IMR-90 (cell line): ENCODE data around the gene DPRX. TPM values are rescaled to one million over a fixed set of nuclear protein-coding genes. Genes with fewer than 3 reads are reported as not detected.

ENCODE experiments used
- microRNA-seq, 2 experiments: library from miRNA; stranded (forward) in 1 of 2; unstranded in 1 of 2; fragments of 10-50 nt in 1 of 2; fragments of <30 nt in 1 of 2; gene quantifications in 1 of 2; microRNA quantifications in 1 of 2; one replicate each; pipeline versions ENCODE3 to v1.1.0; 2013 to 2020; ENCODE audit not compliant: insufficient read depth in 1 of 2, insufficient read length in 1 of 2, unreplicated experiment in 1 of 2
- polyA plus RNA-seq, 3 experiments: library from polyadenylated mRNA; depleted of rRNA; stranded (reverse); fragments of >200 nt; gene quantifications; 2 replicates each; pipeline ENCODE4 v1.2.3, GENCODE V29; 2012; ENCODE audit warnings: low replicate concordance in 1 of 3
- small RNA-seq, 5 experiments: library from RNA; depleted of rRNA; stranded (forward); fragments of <200 nt; gene quantifications; one replicate each; pipeline ENCODE3, GENCODE V24; 2012
- total RNA-seq: library from RNA; depleted of rRNA; stranded (reverse); fragments of >200 nt; gene quantifications from 2 replicates; pipeline ENCODE4 v1.2.3, GENCODE V29; 2012; rRNA removed

The DPRX gene
- total and polyA plus RNA-seq, 2 of the 4 experiments (the other 2 are of a cell fraction) = not detected

Small RNA genes lying within 50 kb of the gene (microRNA-seq; reads per million reads assigned to microRNA genes)
- gene MIR1323 (ENCODE audit: insufficient read depth in 1 of 2, insufficient read length in 1 of 2, unreplicated experiment in 1 of 2) (0 to 3.1 reads per million in 2 experiments), gene MIR498 (ENCODE audit: insufficient read depth in 1 of 2, insufficient read length in 1 of 2, unreplicated experiment in 1 of 2) (0 reads per million in 2 experiments), gene MIR512-1 (ENCODE audit: insufficient read depth in 1 of 2, insufficient read length in 1 of 2, unreplicated experiment in 1 of 2) (0 reads per million in 2 experiments), gene MIR512-2 (ENCODE audit: insufficient read depth in 1 of 2, insufficient read length in 1 of 2, unreplicated experiment in 1 of 2) (0 reads per million in 2 experiments), gene MIR515-1 (ENCODE audit: insufficient read depth in 1 of 2, insufficient read length in 1 of 2, unreplicated experiment in 1 of 2) (0 reads per million in 2 experiments), gene MIR515-2 (ENCODE audit: insufficient read depth in 1 of 2, insufficient read length in 1 of 2, unreplicated experiment in 1 of 2) (0 reads per million in 2 experiments), gene MIR519C (ENCODE audit: insufficient read depth in 1 of 2, insufficient read length in 1 of 2, unreplicated experiment in 1 of 2) (0 to 1.0 reads per million in 2 experiments), gene MIR519E (ENCODE audit: insufficient read depth in 1 of 2, insufficient read length in 1 of 2, unreplicated experiment in 1 of 2) (0 reads per million in 2 experiments), gene MIR520E (ENCODE audit: insufficient read depth in 1 of 2, insufficient read length in 1 of 2, unreplicated experiment in 1 of 2) (0 to 1.0 reads per million in 2 experiments), gene MIR520F (ENCODE audit: unreplicated experiment) (not detected), gene RNU6-698P (ENCODE audit: insufficient read depth, insufficient read length) (not detected)

Small RNA genes lying within 50 kb of the gene (small RNA-seq; reads per million reads assigned to genes)
- 0 reads per million in 5 experiments for gene MIR1323
- gene MIR498 = 0 to 0.25 (median 0) reads per million in 5 experiments
- gene MIR512-1 = 0 reads per million in 5 experiments
- gene MIR512-2 = 0 reads per million in 5 experiments
- gene MIR515-1 = 0 reads per million in 5 experiments
- gene MIR515-2 = 0 reads per million in 5 experiments
- gene MIR519C = 0 reads per million in 5 experiments
- 0 reads per million in 5 experiments for gene MIR519E
- gene MIR520E = 0 reads per million in 5 experiments
- 0 to 1.8 (median 0.08) reads per million in 5 experiments for gene RNU6-698P

Other genes starting within 250 kb of the DPRX start
- gene ZNF765, start 236.8 kb upstream of the DPRX start, total RNA-seq = 18.1 and 19.2 TPM in 2 replicates
- 1.5 and 2.3 TPM in 2 replicates for gene ZNF765, start 236.8 kb upstream of the DPRX start, polyA plus RNA-seq (2012; rRNA removed)
- 21.9 and 26.1 TPM in 2 replicates for gene ZNF761, start 200.0 kb upstream of the DPRX start, total RNA-seq
- 6.1 and 7.9 TPM in 2 replicates for gene ZNF761, start 200.0 kb upstream of the DPRX start, polyA plus RNA-seq (2012; rRNA removed)
- 3.4 and 6.1 TPM in 2 replicates for gene ZNF813, start 164.3 kb upstream of the DPRX start, total RNA-seq
- 0.40 and 0.82 TPM in 2 replicates for gene ZNF813, start 164.3 kb upstream of the DPRX start, polyA plus RNA-seq (2012; rRNA removed)
- 11.1 and 12.2 TPM in 2 replicates for gene ZNF331, start 93.9 kb upstream of the DPRX start, total RNA-seq
- gene ZNF331, start 93.9 kb upstream of the DPRX start, polyA plus RNA-seq (2012; rRNA removed) = 5.4 and 6.6 TPM in 2 replicates
- gene NLRP12, start 192.3 kb downstream of the DPRX start, total RNA-seq = not detected in 2 replicates
- gene NLRP12, start 192.3 kb downstream of the DPRX start, polyA plus RNA-seq (2012; rRNA removed) = not detected in 2 replicates
- gene MYADM, start 235.9 kb downstream of the DPRX start, total RNA-seq = 4.8 and 5.3 TPM in 2 replicates
- 96.1 and 112 TPM in 2 replicates for gene MYADM, start 235.9 kb downstream of the DPRX start, polyA plus RNA-seq (2012; rRNA removed)